GM12878 (cell line): ENCODE measurements around the gene FHIP1B. TPM values are rescaled to one million over a fixed set of nuclear protein-coding genes. Genes with fewer than 3 reads are reported as not detected.

ENCODE experiments used
- ATF7 ChIP-seq: fragments of 450-650 bp; IDR thresholded peaks from 2 replicates; pipeline ENCODE4 v1.6.1; 2016; ENCODE audit warnings: low read depth, mild to moderate bottlenecking
- BCL11A ChIP-seq: IDR thresholded peaks from 2 replicates; pipeline ENCODE4 v1.6.1; 2011; ENCODE audit warnings: low read depth, low read length
- BHLHE40 ChIP-seq, 2 experiments: fragments of 450-650 bp in 1 of 2; IDR thresholded peaks; 2 replicates each; pipeline ENCODE4 v1.6.1; 2011 to 2017; ENCODE audit warnings: low read depth in 2 of 2, borderline replicate concordance in 1 of 2, improper control_type of control experiment in 1 of 2, low read length in 1 of 2, mild to moderate bottlenecking in 1 of 2
- BMI1 ChIP-seq: fragments of 450-650 bp; IDR thresholded peaks from 2 replicates; pipeline ENCODE4 v1.6.1; 2016; ENCODE audit warnings: mild to moderate bottlenecking, moderate library complexity, borderline replicate concordance
- CHD1 ChIP-seq: IDR thresholded peaks from 2 replicates; pipeline ENCODE4 v1.6.1; 2012; ENCODE audit warnings: low read depth, low read length, improper control_type of control experiment
- EED ChIP-seq: sonication (generic); IDR thresholded peaks from 2 replicates; pipeline ENCODE4 v1.6.1; 2016; ENCODE audit warnings: antibody characterized with exemption, low read depth
- ESRRA ChIP-seq: IDR thresholded peaks from 2 replicates; pipeline ENCODE4 v1.6.1; 2012; ENCODE audit warnings: mild to moderate bottlenecking, low read length, improper control_type of control experiment
- FOS ChIP-seq: IDR thresholded peaks from 3 replicates; pipeline ENCODE4 v1.6.1; 2011; ENCODE audit warnings: borderline replicate concordance; ENCODE audit not compliant: insufficient read length; ENCODE audit errors: extremely low read depth
- HDAC2 ChIP-seq: fragments of 200-600 bp; sonication (generic); IDR thresholded peaks from 2 replicates; pipeline ENCODE4 v1.6.1; 2017
- IKZF1 ChIP-seq: fragments of 450-650 bp; conservative IDR thresholded peaks from 2 replicates; pipeline ENCODE4 v1.6.1; 2017; ENCODE audit warnings: antibody characterized with exemption, mild to moderate bottlenecking
- KAT2A ChIP-seq: conservative IDR thresholded peaks from 2 replicates; pipeline ENCODE4 v1.6.1; 2011; ENCODE audit warnings: low read depth, low read length; ENCODE audit not compliant: control insufficient read depth
- MYC ChIP-seq: IDR thresholded peaks from 2 replicates; pipeline ENCODE4 v1.6.1; 2011; ENCODE audit warnings: mild to moderate bottlenecking, low read length, moderate library complexity, inconsistent platforms; ENCODE audit not compliant: insufficient read depth, insufficient replicate concordance, insufficient read length, severe bottlenecking
- POLR2AphosphoS5 ChIP-seq: IDR thresholded peaks from 2 replicates; pipeline ENCODE4 v1.6.1; 2011; ENCODE audit warnings: mild to moderate bottlenecking, low read length, inconsistent platforms
- POU2F2 ChIP-seq: IDR thresholded peaks from 3 replicates; pipeline ENCODE4 v1.6.1; 2011; ENCODE audit warnings: low read depth, mild to moderate bottlenecking, low read length, borderline replicate concordance
- RCOR1 ChIP-seq: conservative IDR thresholded peaks from 2 replicates; pipeline ENCODE4 v1.6.1; 2012; ENCODE audit warnings: low read depth, low read length, improper control_type of control experiment
- RUNX3 ChIP-seq: IDR thresholded peaks from 2 replicates; pipeline ENCODE4 v1.6.1; 2012; ENCODE audit warnings: low read length, inconsistent platforms
- SUZ12 ChIP-seq: fragments of 200-600 bp; sonication (generic); IDR thresholded peaks from one replicate; pipeline ENCODE4 v1.6.1; 2018; ENCODE audit warnings: antibody characterized with exemption, mild to moderate bottlenecking; ENCODE audit not compliant: unreplicated experiment
- ZNF24 ChIP-seq: fragments of 450-650 bp; IDR thresholded peaks from 2 replicates; pipeline ENCODE4 v1.6.1; 2017; ENCODE audit warnings: antibody characterized with exemption, mild to moderate bottlenecking
- ZNF384 ChIP-seq: IDR thresholded peaks from 2 replicates; pipeline ENCODE4 v1.6.1; 2012; ENCODE audit warnings: low read depth, mild to moderate bottlenecking, low read length, improper control_type of control experiment, borderline replicate concordance
- ZSCAN29 ChIP-seq: fragments of 450-650 bp; IDR thresholded peaks from 2 replicates; pipeline ENCODE4 v1.6.1; 2017; ENCODE audit warnings: mild to moderate bottlenecking, moderate library complexity
- polyA plus RNA-seq, 11 experiments: library from polyadenylated mRNA; depleted of rRNA in 4 of 11; unstranded in 6 of 11; stranded (reverse) in 5 of 11; fragments of >200 nt; fragmentation: Nextera tagmentation in 4 of 11; fragmentation: Illumina TruSeq in 1 of 11; extraction: Ambion mirVana in 4 of 11; extraction: Trizol in 1 of 11; gene quantifications; 1 replicate in 1 of 11; 2 replicates in 10 of 11; pipeline versions ENCODE4 v1.2.1 to v1.2.3, GENCODE V29; 2011 to 2016; ENCODE audit warnings: inconsistent platforms in 2 of 11, missing spikeins in 2 of 11, low read depth in 1 of 11
- total RNA-seq, 4 experiments: library from RNA; depleted of rRNA in 3 of 4; stranded (reverse); fragments of >200 nt in 3 of 4; fragmentation: Illumina TruSeq in 1 of 4; extraction: Trizol in 1 of 4; gene quantifications; 2 replicates each; pipeline versions ENCODE4 v1.2.1 to v1.2.3, GENCODE V29; 2013 to 2021
- TF ChIP-seq, protein P1 (sequence below): IDR thresholded peaks from 2 replicates; pipeline ENCODE4 v1.6.1; 2012; ENCODE audit warnings: low read depth, low read length, improper control_type of control experiment
- TF ChIP-seq, protein P2 (sequence below): fragments of 450-650 bp; IDR thresholded peaks from 2 replicates; pipeline ENCODE4 v1.6.1; 2014; ENCODE audit warnings: mild to moderate bottlenecking
- TF ChIP-seq, protein P3 (sequence below): fragments of 450-650 bp; IDR thresholded peaks from 2 replicates; pipeline ENCODE4 v1.6.1; 2016; ENCODE audit warnings: mild to moderate bottlenecking
- TF ChIP-seq, protein P4 (sequence below): fragments of 450-650 bp; formaldehyde crosslinking; IDR thresholded peaks from 2 replicates; pipeline ENCODE4 v1.4.0; 2020; ENCODE audit warnings: mild to moderate bottlenecking, moderate library complexity

The FHIP1B gene
- total and polyA plus RNA-seq, 10 of the 15 experiments (the other 5 are each of a cell fraction or from before 2014, with no cell fraction given) = 0.90 to 28.1 (median 11.1) TPM

DNA sequence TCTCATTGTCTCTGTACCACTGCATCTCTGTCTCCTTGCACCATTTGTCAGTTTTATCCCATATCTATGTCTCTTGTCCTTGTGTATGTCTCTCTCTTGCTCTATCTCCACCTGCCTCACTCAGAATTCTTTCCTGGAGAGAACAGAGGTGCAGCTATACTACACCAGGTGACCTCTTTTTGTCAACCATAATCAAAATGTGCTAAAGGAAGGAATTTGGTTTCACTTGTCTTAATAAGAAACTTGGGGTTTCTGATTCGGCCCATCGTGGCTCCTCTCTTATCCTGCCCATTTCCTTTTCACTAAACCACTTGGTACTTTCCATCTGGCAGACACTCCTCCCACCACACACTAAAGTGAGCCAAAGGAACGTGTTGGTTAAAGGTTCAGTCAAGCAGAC, 31.1 kb downstream of the FHIP1B start (continued):
- TF ChIP-seq ESRRA (no peak), CHD1 (no peak), MYC (no peak), POU2F2 (no peak), ZNF384 (no peak), BHLHE40 (IDR thresholded peaks at IDR 0.05; ENCODE audit: borderline replicate concordance in 1 of 2, low read depth in 2 of 2, low read length in 1 of 2) (peak; percentile 18 to 69; a peak in 2 of 4 replicates), ZNF24 (no peak), SUZ12 (no peak), IKZF1 (peak; percentile 65), RUNX3 (peak; percentile 57), BCL11A (no peak), ATF7 (no peak), BMI1 (no peak), FOS (no peak), RCOR1 (no peak), POLR2AphosphoS5 (no peak), EED (0 out of 2 replicates have a peak, but pooled peaks have one; percentile 21), KAT2A (no peak), HDAC2 (no peak), ZSCAN29 (no peak)
- TF ChIP-seq, protein P1, sequence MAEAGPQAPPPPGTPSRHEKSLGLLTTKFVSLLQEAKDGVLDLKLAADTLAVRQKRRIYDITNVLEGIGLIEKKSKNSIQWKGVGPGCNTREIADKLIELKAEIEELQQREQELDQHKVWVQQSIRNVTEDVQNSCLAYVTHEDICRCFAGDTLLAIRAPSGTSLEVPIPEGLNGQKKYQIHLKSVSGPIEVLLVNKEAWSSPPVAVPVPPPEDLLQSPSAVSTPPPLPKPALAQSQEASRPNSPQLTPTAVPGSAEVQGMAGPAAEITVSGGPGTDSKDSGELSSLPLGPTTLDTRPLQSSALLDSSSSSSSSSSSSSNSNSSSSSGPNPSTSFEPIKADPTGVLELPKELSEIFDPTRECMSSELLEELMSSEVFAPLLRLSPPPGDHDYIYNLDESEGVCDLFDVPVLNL = no peak
- TF ChIP-seq, protein P2, sequence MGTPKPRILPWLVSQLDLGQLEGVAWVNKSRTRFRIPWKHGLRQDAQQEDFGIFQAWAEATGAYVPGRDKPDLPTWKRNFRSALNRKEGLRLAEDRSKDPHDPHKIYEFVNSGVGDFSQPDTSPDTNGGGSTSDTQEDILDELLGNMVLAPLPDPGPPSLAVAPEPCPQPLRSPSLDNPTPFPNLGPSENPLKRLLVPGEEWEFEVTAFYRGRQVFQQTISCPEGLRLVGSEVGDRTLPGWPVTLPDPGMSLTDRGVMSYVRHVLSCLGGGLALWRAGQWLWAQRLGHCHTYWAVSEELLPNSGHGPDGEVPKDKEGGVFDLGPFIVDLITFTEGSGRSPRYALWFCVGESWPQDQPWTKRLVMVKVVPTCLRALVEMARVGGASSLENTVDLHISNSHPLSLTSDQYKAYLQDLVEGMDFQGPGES = no peak
- TF ChIP-seq, protein P3, sequence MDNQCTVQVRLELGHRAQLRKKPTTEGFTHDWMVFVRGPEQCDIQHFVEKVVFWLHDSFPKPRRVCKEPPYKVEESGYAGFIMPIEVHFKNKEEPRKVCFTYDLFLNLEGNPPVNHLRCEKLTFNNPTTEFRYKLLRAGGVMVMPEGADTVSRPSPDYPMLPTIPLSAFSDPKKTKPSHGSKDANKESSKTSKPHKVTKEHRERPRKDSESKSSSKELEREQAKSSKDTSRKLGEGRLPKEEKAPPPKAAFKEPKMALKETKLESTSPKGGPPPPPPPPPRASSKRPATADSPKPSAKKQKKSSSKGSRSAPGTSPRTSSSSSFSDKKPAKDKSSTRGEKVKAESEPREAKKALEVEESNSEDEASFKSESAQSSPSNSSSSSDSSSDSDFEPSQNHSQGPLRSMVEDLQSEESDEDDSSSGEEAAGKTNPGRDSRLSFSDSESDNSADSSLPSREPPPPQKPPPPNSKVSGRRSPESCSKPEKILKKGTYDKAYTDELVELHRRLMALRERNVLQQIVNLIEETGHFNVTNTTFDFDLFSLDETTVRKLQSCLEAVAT = no peak
- TF ChIP-seq, protein P4, sequence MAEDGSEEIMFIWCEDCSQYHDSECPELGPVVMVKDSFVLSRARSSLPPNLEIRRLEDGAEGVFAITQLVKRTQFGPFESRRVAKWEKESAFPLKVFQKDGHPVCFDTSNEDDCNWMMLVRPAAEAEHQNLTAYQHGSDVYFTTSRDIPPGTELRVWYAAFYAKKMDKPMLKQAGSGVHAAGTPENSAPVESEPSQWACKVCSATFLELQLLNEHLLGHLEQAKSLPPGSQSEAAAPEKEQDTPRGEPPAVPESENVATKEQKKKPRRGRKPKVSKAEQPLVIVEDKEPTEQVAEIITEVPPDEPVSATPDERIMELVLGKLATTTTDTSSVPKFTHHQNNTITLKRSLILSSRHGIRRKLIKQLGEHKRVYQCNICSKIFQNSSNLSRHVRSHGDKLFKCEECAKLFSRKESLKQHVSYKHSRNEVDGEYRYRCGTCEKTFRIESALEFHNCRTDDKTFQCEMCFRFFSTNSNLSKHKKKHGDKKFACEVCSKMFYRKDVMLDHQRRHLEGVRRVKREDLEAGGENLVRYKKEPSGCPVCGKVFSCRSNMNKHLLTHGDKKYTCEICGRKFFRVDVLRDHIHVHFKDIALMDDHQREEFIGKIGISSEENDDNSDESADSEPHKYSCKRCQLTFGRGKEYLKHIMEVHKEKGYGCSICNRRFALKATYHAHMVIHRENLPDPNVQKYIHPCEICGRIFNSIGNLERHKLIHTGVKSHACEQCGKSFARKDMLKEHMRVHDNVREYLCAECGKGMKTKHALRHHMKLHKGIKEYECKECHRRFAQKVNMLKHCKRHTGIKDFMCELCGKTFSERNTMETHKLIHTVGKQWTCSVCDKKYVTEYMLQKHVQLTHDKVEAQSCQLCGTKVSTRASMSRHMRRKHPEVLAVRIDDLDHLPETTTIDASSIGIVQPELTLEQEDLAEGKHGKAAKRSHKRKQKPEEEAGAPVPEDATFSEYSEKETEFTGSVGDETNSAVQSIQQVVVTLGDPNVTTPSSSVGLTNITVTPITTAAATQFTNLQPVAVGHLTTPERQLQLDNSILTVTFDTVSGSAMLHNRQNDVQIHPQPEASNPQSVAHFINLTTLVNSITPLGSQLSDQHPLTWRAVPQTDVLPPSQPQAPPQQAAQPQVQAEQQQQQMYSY (CRISPR knock-in tag) = no peak
